Measurements from ENCODE around the gene NFATC2.

DNA sequence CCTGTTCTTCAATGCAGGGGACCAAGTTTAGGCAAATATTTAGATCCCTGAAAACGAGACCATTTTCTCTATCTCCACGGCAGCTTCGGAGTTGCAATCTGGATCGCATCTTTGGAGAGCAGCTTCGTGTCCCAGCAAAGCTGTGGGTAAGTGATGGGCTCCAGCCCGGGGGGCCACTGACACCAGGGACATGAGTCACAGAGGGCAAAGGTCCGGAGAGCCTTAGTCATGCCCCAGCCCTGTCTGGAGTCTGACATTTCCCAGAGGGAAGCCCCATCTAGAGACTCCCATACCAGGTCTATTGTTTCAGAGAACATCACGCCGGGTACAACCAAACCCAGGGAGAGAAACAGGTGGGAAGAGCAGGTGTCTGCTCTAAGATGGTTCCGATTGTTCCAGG lies 95.9 kb downstream of the NFATC2 start:
- TF ChIP-seq, protein P1, sequence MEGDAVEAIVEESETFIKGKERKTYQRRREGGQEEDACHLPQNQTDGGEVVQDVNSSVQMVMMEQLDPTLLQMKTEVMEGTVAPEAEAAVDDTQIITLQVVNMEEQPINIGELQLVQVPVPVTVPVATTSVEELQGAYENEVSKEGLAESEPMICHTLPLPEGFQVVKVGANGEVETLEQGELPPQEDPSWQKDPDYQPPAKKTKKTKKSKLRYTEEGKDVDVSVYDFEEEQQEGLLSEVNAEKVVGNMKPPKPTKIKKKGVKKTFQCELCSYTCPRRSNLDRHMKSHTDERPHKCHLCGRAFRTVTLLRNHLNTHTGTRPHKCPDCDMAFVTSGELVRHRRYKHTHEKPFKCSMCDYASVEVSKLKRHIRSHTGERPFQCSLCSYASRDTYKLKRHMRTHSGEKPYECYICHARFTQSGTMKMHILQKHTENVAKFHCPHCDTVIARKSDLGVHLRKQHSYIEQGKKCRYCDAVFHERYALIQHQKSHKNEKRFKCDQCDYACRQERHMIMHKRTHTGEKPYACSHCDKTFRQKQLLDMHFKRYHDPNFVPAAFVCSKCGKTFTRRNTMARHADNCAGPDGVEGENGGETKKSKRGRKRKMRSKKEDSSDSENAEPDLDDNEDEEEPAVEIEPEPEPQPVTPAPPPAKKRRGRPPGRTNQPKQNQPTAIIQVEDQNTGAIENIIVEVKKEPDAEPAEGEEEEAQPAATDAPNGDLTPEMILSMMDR (IDR thresholded peaks at IDR 0.05; ENCODE audit: insufficient read depth, low read depth, low read length), result no peak
- no peak for TF ChIP-seq EZH2 (IDR thresholded peaks at IDR 0.05; ENCODE audit: insufficient read depth, low read length)

Data from astrocyte (in vitro differentiated cells and primary cell).